ENCODE results near the gene NUP93. TPM values are rescaled to one million over a fixed set of nuclear protein-coding genes. Genes with fewer than 3 reads are reported as not detected.

NUP93 gene
- total RNA-seq, 1 experiment from 2014 or later = 60.2 TPM

GRCh38 chr16:56814537-56815432, 84.9 kb downstream of the NUP93 start:
- ChIA-PET POLR2A (interaction anchor here (0.6 kb wide), 1 partner anchor 477 kb away, joined by 3 read pairs; no protein-coding TSS in a partner anchor), CTCF (interaction anchor here (0.6 to 1.4 kb wide), 6 partner anchors 16 to 113 kb away, joined by 3 to 4 read pairs (median 4); no protein-coding TSS in a partner anchor)
- TF ChIP-seq CTCF (IDR thresholded peaks at IDR 0.05; ENCODE audit: unreplicated experiment) = no peak
- Mint-ChIP-seq H3K27ac (ENCODE audit: low read depth, unreplicated experiment) (no peak overlapping the region), H3K36me3 (ENCODE audit: insufficient read depth, unreplicated experiment) (peaks cover 6% of the 10 kb centered on the region), H3K4me1 (ENCODE audit: insufficient read depth, unreplicated experiment) (no peaks in the 10 kb centered on the region), H3K9me3 (ENCODE audit: unreplicated experiment) (no peaks in the 10 kb centered on the region), H3K4me3 (ENCODE audit: unreplicated experiment) (no peak overlapping the region), H3K27me3 (ENCODE audit: insufficient read depth, unreplicated experiment) (no peaks in the 10 kb centered on the region)
- BruUV-seq (replicated peaks) = no TSS peak
- peak; percentile 24 for DNase-seq (ENCODE audit: unreplicated experiment)
- intact Hi-C loops (cut with micrococcal nuclease) = no loop called here

- H3K36me3 Mint-ChIP-seq (ENCODE audit: insufficient read depth, unreplicated experiment) = no peaks in the 10 kb centered on the region
- ChIA-PET CTCF (interaction anchor here (0.6 to 1.4 kb wide), 6 partner anchors 17 to 365 kb away, joined by 3 to 4 read pairs (median 4); no protein-coding TSS in a partner anchor), POLR2A (interaction anchor here (0.6 kb wide), 1 partner anchor 476 kb away, joined by 3 read pairs; no protein-coding TSS in a partner anchor)
- no peak for DNase-seq (ENCODE audit: unreplicated experiment)
- no peak for TF ChIP-seq CTCF (IDR thresholded peaks at IDR 0.05; ENCODE audit: unreplicated experiment)
- H3K27me3 Mint-ChIP-seq (ENCODE audit: insufficient read depth, unreplicated experiment) = no peaks in the 10 kb centered on the region
- no peak overlapping the region for H3K27ac Mint-ChIP-seq (ENCODE audit: low read depth, unreplicated experiment)
- no peaks in the 10 kb centered on the region for H3K9me3 Mint-ChIP-seq (ENCODE audit: unreplicated experiment)
- H3K4me1 Mint-ChIP-seq (ENCODE audit: insufficient read depth, unreplicated experiment) = no peaks in the 10 kb centered on the region
- BruUV-seq (replicated peaks) = no TSS peak
- no peak overlapping the region for H3K4me3 Mint-ChIP-seq (ENCODE audit: unreplicated experiment)
- intact Hi-C loops (cut with micrococcal nuclease) = no loop called here
These were observed 85.8 kb downstream of the NUP93 start for GRCh38 chr16:56815721-56816120.

GRCh38 chr16:56817056-56817455, 87.1 kb downstream of the NUP93 start:
- H3K27me3 Mint-ChIP-seq (ENCODE audit: insufficient read depth, unreplicated experiment) = no peaks in the 10 kb centered on the region
- no peak overlapping the region for H3K27ac Mint-ChIP-seq (ENCODE audit: low read depth, unreplicated experiment)
- ChIA-PET POLR2A (no interaction called here), CTCF (interaction anchor here (0.6 to 1.0 kb wide), 4 partner anchors 21 to 807 kb away, joined by 3 to 6 read pairs (median 3); no protein-coding TSS in a partner anchor)
- H3K4me3 Mint-ChIP-seq (ENCODE audit: unreplicated experiment) = no peak overlapping the region
- BruUV-seq (replicated peaks) = no TSS peak
- H3K4me1 Mint-ChIP-seq (ENCODE audit: insufficient read depth, unreplicated experiment) = no peaks in the 10 kb centered on the region
- no peak for DNase-seq (ENCODE audit: unreplicated experiment)
- no peaks in the 10 kb centered on the region for H3K9me3 Mint-ChIP-seq (ENCODE audit: unreplicated experiment)
- TF ChIP-seq CTCF (IDR thresholded peaks at IDR 0.05; ENCODE audit: unreplicated experiment) = no peak
- peaks cover 11% of the 10 kb centered on the region for H3K36me3 Mint-ChIP-seq (ENCODE audit: insufficient read depth, unreplicated experiment)
- intact Hi-C loops (cut with micrococcal nuclease) = no loop called here

GRCh38 chr16:56817938-56818337, 88.0 kb downstream of the NUP93 start:
- no peak overlapping the region for H3K4me3 Mint-ChIP-seq (ENCODE audit: unreplicated experiment)
- TF ChIP-seq CTCF (IDR thresholded peaks at IDR 0.05; ENCODE audit: unreplicated experiment) = no peak

More at GRCh38 chr16:56817938-56818337, 88.0 kb downstream of the NUP93 start:
- Mint-ChIP-seq H3K4me1 (ENCODE audit: insufficient read depth, unreplicated experiment) (no peaks in the 10 kb centered on the region), H3K36me3 (ENCODE audit: insufficient read depth, unreplicated experiment) (peaks cover 20% of the 10 kb centered on the region), H3K27me3 (ENCODE audit: insufficient read depth, unreplicated experiment) (no peaks in the 10 kb centered on the region), H3K9me3 (ENCODE audit: unreplicated experiment) (no peaks in the 10 kb centered on the region), H3K27ac (ENCODE audit: low read depth, unreplicated experiment) (no peak overlapping the region)
- ChIA-PET CTCF (interaction anchor here (0.7 kb wide), 1 partner anchor 117 kb away, joined by 6 read pairs; no protein-coding TSS in a partner anchor), POLR2A (interaction anchor here (0.6 kb wide), 1 partner anchor 202 kb away, joined by 4 read pairs; no protein-coding TSS in a partner anchor)
- intact Hi-C loops (cut with micrococcal nuclease) = no loop called here
- no TSS peak for BruUV-seq (replicated peaks)
- no peak for DNase-seq (ENCODE audit: unreplicated experiment)

Data from MCF 10A (cell line).